Measurements from ENCODE around the gene ATF7IP2. TPM values are rescaled to one million over a fixed set of nuclear protein-coding genes. Genes with fewer than 3 reads are reported as not detected.
"Not testable (repeated sequence)": the region's sequence is repeated elsewhere in the genome, so short reads cannot be mapped to it uniquely, and the experiment has no call there.

The ATF7IP2 gene, protein sequence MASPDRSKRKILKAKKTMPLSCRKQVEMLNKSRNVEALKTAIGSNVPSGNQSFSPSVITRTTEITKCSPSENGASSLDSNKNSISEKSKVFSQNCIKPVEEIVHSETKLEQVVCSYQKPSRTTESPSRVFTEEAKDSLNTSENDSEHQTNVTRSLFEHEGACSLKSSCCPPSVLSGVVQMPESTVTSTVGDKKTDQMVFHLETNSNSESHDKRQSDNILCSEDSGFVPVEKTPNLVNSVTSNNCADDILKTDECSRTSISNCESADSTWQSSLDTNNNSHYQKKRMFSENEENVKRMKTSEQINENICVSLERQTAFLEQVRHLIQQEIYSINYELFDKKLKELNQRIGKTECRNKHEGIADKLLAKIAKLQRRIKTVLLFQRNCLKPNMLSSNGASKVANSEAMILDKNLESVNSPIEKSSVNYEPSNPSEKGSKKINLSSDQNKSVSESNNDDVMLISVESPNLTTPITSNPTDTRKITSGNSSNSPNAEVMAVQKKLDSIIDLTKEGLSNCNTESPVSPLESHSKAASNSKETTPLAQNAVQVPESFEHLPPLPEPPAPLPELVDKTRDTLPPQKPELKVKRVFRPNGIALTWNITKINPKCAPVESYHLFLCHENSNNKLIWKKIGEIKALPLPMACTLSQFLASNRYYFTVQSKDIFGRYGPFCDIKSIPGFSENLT
- total RNA-seq: 1 to 10 TPM; 2.4 to 4.8 (median 4.4) TPM

DNA sequence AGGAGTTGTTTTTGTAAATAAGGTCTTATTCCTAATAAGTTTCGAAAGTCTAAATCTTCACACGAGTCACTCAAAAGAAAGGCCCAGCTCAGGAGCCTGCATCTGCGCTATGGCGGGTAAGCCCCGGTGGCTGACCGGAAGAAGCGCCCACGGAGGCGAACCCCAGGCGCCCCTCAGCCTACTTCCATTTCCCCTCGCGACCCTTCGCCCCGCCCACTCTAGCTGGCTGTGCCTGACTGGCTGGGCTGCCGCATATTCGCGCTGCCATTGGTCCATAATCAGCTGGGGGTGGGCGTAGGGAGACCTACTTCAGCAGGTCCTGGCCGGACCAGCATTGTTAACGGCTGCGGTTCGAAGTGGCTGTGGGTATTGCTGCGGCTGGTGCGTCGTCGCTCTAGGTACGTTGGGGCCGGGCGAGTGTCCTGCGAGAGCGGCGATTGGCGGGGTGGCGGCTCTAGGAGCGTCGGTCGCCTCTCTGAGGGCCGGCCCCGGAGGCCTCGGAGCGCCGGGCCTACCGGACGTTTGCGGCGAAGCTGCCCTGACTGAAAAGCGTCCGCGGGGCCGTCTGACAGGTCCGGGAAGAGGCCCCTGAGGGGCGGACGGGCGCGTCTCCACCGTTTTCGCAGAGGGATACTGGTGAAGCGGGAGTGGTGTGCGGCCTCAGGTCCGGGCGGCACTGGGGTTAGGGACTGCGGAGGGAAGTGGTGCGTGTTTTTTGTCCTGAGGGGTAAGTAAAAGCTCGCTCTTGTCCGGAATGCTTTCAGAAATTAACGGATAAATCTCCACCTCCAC is at the start of gene ATF7IP2:
Gene ATF7IP2, plus strand, starts transcription at position 337 of the 792 bp plus-strand sequence. CDS start 44,560 bp downstream, outside the sequence.
- WGBS, 2 donors: 6% methylated on average over 61 of the region's 66 CpGs
- peak within 1 kb of the TSS in 2 of 4 donors; percentile 65 to 67 for H3K27ac ChIP-seq
- H3K9me3 ChIP-seq: peaks cover 0 to 11% (median 0%) of the 10 kb centered on the region in 4 donors
- TF ChIP-seq, protein P1, sequence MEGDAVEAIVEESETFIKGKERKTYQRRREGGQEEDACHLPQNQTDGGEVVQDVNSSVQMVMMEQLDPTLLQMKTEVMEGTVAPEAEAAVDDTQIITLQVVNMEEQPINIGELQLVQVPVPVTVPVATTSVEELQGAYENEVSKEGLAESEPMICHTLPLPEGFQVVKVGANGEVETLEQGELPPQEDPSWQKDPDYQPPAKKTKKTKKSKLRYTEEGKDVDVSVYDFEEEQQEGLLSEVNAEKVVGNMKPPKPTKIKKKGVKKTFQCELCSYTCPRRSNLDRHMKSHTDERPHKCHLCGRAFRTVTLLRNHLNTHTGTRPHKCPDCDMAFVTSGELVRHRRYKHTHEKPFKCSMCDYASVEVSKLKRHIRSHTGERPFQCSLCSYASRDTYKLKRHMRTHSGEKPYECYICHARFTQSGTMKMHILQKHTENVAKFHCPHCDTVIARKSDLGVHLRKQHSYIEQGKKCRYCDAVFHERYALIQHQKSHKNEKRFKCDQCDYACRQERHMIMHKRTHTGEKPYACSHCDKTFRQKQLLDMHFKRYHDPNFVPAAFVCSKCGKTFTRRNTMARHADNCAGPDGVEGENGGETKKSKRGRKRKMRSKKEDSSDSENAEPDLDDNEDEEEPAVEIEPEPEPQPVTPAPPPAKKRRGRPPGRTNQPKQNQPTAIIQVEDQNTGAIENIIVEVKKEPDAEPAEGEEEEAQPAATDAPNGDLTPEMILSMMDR (IDR thresholded peaks at IDR 0.05): no peak
- TF ChIP-seq POLR2A (IDR thresholded peaks at IDR 0.05): peak; percentile 20 to 51
- peak in 1 of 2 donors; percentile 60 for TF ChIP-seq EP300 (IDR thresholded peaks at IDR 0.05)
- H3K4me3 ChIP-seq: peak within 1 kb of the TSS; percentile 18 to 61 (median 44)
- no peaks in the 10 kb centered on the region for H3K27me3 ChIP-seq
- peak; percentile 38 to 51 for DNase-seq (ENCODE audit: low spot score in 2 of 2)
- H3K4me1 ChIP-seq: peaks cover 0 to 12% (median 0%) of the 10 kb centered on the region in 4 donors
- no peaks in the 10 kb centered on the region for H3K36me3 ChIP-seq

DNA sequence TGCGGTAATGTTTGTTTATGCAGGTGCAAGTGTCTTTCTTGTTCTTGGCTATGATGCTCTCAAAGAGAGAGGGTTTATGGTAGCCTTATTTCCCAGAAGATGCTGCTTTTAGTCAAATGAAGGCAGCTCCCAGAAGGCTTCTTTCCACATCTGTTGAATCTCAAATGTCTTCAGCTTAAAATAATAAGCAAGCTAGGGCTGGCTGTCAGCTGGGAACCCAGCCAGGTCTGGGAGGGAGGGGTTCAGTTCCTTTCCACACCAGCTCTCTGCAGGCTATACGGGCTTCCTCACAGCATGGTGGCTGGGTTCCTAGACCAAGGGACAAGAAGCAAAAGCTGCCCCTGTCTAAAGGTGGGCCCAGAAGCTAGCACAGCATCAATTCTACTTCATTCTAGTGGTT is 47.4 kb upstream of the ATF7IP2 start:
- Histone ChIP-seq H3K27me3 (no peaks in the 10 kb centered on the region), H3K27ac (no peak overlapping the region), H3K4me1 (no peaks in the 10 kb centered on the region), H3K36me3 (no peaks in the 10 kb centered on the region), H3K9me3 (peaks cover 0 to 53% (median 9%) of the 10 kb centered on the region in 4 donors), H3K4me3 (no peak overlapping the region)
- TF ChIP-seq EP300 (IDR thresholded peaks at IDR 0.05) (no peak), POLR2A (IDR thresholded peaks at IDR 0.05) (no peak)
- TF ChIP-seq, protein P1 (IDR thresholded peaks at IDR 0.05): no peak
- WGBS, 2 donors: 47 to 63% methylated on average over 2 of the region's 2 CpGs
- DNase-seq (ENCODE audit: low spot score in 2 of 2): no peak

DNA sequence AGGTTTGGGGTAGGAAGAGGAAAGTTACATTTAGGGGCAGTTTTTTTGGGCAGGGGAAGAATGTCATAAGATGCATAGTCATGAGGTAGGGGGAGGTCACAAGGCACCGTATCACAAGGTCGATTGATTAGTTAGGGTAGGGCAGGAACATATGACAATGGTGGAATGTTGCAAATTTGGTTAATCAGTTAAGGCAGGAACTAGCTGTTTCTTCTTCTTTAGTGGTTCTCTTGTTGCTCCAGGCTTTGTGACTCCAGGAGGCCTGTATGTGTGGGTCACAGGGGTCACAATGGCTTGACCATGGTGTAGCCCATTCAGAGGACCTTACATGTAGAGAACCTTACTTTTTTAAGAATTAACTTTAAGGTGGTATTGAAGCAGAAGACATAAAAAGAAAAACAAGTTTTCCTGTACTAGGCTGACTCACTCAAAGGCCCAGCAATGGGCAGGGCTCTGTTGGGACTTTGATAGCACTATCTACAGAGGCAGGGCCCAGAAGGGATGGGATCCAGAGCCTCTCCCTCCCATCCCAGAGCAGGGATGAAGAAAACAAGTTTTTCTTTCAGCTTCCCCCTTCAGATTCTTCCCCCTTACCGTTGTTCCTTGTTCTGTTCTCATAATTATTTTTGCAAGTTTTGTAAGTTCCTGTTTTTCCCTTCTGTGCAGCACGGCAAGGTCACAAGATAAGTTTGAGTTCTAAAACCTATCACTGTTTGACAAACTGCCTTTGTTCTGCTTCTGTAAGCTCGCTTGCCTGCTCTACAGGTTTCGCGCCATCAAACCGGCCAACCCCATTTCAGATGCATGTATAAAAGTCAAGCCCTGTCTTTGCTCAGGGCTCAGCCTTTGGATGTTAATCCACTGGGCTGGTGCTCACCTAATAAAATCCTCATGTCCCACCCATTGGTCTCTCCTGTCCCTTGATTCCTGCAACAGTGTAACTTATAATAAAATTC is 45.8 kb upstream of the ATF7IP2 start:
- DNase-seq (ENCODE audit: low spot score in 2 of 2): no peak

DNA sequence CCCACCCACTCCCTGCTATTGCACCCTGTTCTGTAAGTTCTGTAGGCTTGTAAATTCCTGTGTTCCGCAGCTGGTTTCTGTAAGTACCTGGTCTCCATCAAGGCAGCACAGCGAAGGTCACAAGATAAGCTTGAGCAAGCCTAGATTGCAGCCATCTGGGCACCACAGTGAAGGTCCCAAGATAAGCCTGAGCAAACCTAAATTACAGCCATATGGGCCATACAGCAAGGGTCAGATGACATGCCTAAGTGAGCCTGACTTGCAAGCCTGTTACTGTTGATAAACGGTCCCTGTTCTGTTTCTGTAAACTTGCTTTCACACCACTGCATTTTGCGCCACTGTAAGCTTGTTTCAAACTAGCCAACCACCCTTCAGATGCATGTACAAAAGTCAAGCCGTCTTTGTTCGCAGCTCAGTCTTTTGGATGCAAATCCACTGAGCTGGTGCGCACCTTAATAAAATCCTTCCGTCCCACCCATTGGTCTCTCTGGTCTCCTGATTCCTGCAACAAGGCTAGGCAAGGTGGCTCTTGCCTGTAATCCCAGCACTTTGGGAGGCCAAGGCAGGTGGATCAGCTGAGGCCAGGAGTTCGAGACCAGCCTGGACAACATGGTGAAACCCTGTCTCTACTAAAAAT is 42.6 kb upstream of the ATF7IP2 start:
- WGBS, 2 donors: 83 to 89% methylated on average over 9 of the region's 9 CpGs
- DNase-seq (ENCODE audit: low spot score in 2 of 2): no peak
- H3K27ac ChIP-seq: no peak overlapping the region
- no peak for TF ChIP-seq POLR2A (IDR thresholded peaks at IDR 0.05)
- TF ChIP-seq EP300 (IDR thresholded peaks at IDR 0.05): no peak
- TF ChIP-seq, protein P1 (IDR thresholded peaks at IDR 0.05): no peak
- H3K4me1 ChIP-seq: no peaks in the 10 kb centered on the region
- peaks cover 0 to 77% (median 13%) of the 10 kb centered on the region in 4 donors for H3K9me3 ChIP-seq
- no peaks in the 10 kb centered on the region for H3K27me3 ChIP-seq
- H3K36me3 ChIP-seq: no peaks in the 10 kb centered on the region
- H3K4me3 ChIP-seq: no peak overlapping the region

More for the DNA sequence above, 45.8 kb upstream of the ATF7IP2 start:
- Histone ChIP-seq H3K9me3 (peaks cover 0 to 68% (median 9%) of the 10 kb centered on the region in 4 donors), H3K27ac (no peak overlapping the region), H3K27me3 (no peaks in the 10 kb centered on the region), H3K36me3 (no peaks in the 10 kb centered on the region), H3K4me3 (no peak overlapping the region), H3K4me1 (no peaks in the 10 kb centered on the region)
- 82 to 85% methylated on average over 8 of the region's 8 CpGs for WGBS, 2 donors
- TF ChIP-seq EP300 (IDR thresholded peaks at IDR 0.05): no peak
- no peak for TF ChIP-seq POLR2A (IDR thresholded peaks at IDR 0.05)

DNA sequence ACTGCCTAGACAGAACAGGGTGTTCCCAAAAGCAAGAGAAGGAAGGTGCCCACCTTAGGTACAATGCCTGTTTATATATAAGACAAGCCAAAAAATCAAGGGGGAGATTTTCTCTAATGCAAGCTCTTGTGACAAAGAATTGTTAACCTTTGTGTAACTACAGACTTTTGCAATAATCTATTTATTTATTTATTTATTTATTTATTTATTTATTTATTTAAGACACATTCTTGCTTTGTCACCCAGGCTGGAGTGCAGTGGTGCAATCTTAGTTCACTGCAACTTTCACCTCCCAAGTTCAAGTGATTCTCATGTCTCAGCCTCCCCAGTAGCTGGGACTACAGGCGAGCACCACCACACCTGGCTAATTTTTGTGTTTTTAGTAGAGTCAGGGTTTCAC is 41.2 kb upstream of the ATF7IP2 start:
- H3K27ac ChIP-seq; H3K4me1 ChIP-seq; H3K27me3 ChIP-seq; H3K4me3 ChIP-seq; DNase-seq (ENCODE audit: low spot score in 2 of 2); H3K36me3 ChIP-seq: not testable (repeated sequence)
- 84 to 88% methylated on average over 1 of the region's 1 CpG for WGBS, 2 donors
- peaks cover 0 to 64% (median 10%) of the 10 kb centered on the region in 4 donors for H3K9me3 ChIP-seq
